Activated CD4-positive, alpha-beta T cell treated with anti-CD3 and anti-CD28 coated beads for 24 hours (primary cell): ENCODE results near the gene AKIRIN1.
"Not testable (repeated sequence)": the region's sequence is repeated elsewhere in the genome, so short reads cannot be mapped to it uniquely, and the experiment has no call there.

ENCODE experiments used
- DNase-seq, 2 donors: peaks; one replicate each; pipeline ENCODE4 v3.0.0-alpha.2; 2020; ENCODE audit warnings: low read depth in 2 of 2

The AKIRIN1 gene

GRCh38 chr1:39046613-39047210 is 55.6 kb downstream of the AKIRIN1 start:
- no peak for DNase-seq

DNA sequence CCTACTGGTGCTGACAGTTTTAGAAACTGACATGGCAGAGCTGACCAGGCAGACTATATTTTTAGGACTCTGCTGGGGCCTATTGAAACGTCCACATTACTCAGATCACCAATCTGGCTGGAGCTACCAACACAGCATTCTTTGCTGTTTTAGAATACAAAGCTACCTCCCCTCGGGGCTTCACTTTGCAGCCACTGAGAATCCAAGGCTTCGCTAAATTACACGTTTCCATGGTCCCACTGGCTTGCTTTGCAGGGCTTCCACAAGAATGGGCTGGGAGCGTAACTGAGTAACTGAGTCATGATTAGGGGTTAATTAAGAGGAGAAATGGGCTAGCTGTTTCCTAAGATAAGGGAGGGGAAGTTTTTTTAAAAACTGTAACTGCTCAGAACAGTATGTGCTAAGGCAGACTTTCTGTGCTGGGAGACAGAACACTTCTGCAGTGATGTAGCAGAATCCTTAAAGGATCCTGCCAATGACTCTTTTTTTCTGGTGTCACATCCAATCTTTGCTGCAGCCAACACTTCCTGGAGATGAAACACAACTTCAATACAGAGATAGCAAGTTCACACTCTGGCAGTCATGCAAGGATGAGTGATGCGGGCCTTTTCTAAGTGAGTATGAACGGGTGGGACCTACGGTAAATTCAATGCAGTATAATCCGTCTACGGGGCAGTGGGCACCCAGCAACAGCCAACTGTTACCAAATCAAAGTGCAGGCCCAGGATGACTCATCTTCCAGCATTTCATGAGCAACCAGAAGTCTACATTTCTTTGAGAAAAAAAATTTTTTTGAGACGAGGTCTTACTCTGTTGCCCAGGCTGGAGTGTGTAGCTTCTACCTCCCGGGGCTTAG is 56.5 kb downstream of the AKIRIN1 start:
- no peak for DNase-seq

- DNase-seq, result no peak
Observed at GRCh38 chr1:39048745-39049370, 57.8 kb downstream of the AKIRIN1 start.

- no peak for DNase-seq
Observed at GRCh38 chr1:39050001-39050400, 58.9 kb downstream of the AKIRIN1 start.

GRCh38 chr1:39051193-39051850 is 60.2 kb downstream of the AKIRIN1 start:
- not testable (repeated sequence) for DNase-seq

- DNase-seq, result no peak
Observed at GRCh38 chr1:39051956-39052355, 60.9 kb downstream of the AKIRIN1 start.

DNA sequence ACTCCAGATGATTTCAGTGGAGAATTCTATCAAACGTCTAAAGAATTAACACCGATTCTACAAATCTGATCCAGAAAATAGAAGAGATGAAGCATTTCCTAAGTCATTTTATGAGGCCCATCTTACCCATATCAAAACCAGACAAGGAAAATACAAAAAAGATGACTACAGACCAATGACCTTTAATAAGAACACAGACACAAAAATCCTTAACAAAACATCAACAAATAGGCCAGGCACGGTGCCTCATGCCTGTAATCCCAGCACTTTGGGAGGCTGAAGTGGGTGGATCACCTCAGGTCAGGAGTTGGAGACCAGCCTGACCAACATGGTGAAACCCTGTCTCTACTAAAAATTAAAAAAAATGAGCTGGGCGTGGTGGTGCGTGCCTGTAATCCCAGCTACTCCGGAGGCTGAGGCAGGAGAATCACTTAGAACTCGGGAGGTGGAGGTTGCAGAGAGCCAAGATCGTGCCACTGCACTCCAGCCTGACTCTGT is 64.2 kb downstream of the AKIRIN1 start:
- DNase-seq, result not testable (repeated sequence)
